Small intestine (tissue), 7 donors: ENCODE measurements around the gene LBP. TPM values are rescaled to one million over a fixed set of nuclear protein-coding genes. Genes with fewer than 3 reads are reported as not detected.

Source experiments
- DNase-seq, 2 donors: peaks; one replicate each; pipeline versions ENCODE4 v3.0.0 to v3.0.0-alpha.2; 2013
- FAIRE-seq: peaks from 2 replicates; lab custom pipeline; 2012; peaks lifted over from hg19 to GRCh38; lab: Jason Lieb, UNC
- H3K27ac ChIP-seq, 3 donors: one replicate each; pipeline ENCODE4 v1.5.1; 2013; ENCODE audit warnings: low read length in 2 of 3, mild to moderate bottlenecking in 2 of 3, control low read depth in 1 of 3, inconsistent platforms in 1 of 3, low read depth in 1 of 3, moderate library complexity in 1 of 3
- H3K27me3 ChIP-seq, 3 donors: one replicate each; pipeline ENCODE4 v1.6.1; 2013; ENCODE audit warnings: low read length in 3 of 3, inconsistent platforms in 1 of 3; ENCODE audit not compliant: control insufficient read depth in 3 of 3, insufficient read depth in 3 of 3
- H3K36me3 ChIP-seq, 3 donors: one replicate each; pipeline ENCODE4 v1.6.1; 2013; ENCODE audit warnings: low read length in 3 of 3, inconsistent platforms in 1 of 3, low read depth in 1 of 3, mild to moderate bottlenecking in 1 of 3, moderate library complexity in 1 of 3; ENCODE audit not compliant: control insufficient read depth in 3 of 3, insufficient read depth in 2 of 3
- H3K4me1 ChIP-seq, 3 donors: one replicate each; pipeline ENCODE4 v1.6.1; 2013; ENCODE audit warnings: low read length in 2 of 3, inconsistent platforms in 1 of 3, low read depth in 1 of 3, mild to moderate bottlenecking in 1 of 3, moderate library complexity in 1 of 3; ENCODE audit not compliant: control insufficient read depth in 3 of 3, insufficient read depth in 2 of 3
- H3K4me3 ChIP-seq, 3 donors: one replicate each; pipeline ENCODE4 v1.5.1; 2013; ENCODE audit warnings: low read length in 3 of 3, control low read depth in 1 of 3, inconsistent platforms in 1 of 3, low read depth in 1 of 3, mild to moderate bottlenecking in 1 of 3, moderate library complexity in 1 of 3
- H3K9me3 ChIP-seq, 2 donors: one replicate each; pipeline ENCODE4 v1.6.1; 2013; ENCODE audit warnings: low read depth in 1 of 2, low read length in 1 of 2; ENCODE audit not compliant: control insufficient read depth in 2 of 2, insufficient read depth in 1 of 2
- WGBS, 3 donors: extraction: QIAGEN DNeasy Blood & Tissue Kit; methylation state at CpG; one replicate each; pipeline ENCODE4 v1.1.7; 2013; 5-methylcytosine and 5-hydroxymethylcytosine counted together
- polyA plus RNA-seq, 4 donors: library from polyadenylated mRNA; stranded (reverse) in 3 of 4; unstranded in 1 of 4; fragments of 200-250 nt in 3 of 4; fragments of 120-200 nt in 1 of 4; gene quantifications; one replicate each; pipeline versions ENCODE4 v1.2.1 to v1.2.3, GENCODE V29; 2013
- donor health status: healthy with polysubstance abuse.
- donor health status: control.
- donor health status: control.
- donor health status: Bipolar disorder and iron deficiency.
- donor health status: healthy.

Gene LBP
- polyA plus RNA-seq, 4 donors = 0.49 TPM; not detected in 3

DNA sequence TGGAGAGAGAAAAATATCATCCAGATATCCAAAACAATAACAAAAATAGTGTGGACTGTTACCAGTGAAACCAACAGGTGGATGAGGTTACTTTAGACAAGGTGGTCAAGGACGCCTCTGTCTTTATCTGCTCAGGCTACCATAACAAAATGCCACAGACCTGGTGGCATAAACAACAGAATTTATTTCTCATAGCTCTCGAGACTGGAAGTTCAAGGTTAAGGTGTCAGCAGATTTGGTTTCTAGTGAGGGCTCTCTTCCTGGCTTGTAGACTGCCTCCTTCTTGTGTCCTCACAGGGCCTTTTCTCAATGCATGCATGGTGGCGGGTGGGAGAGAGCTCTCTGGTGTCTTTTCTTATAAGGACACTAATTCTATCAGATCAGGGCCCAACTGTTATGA, 21.1 kb upstream of the LBP start:
- H3K9me3 ChIP-seq = peaks cover 0 to 5% of the 10 kb centered on the region in 2 donors
- no peak overlapping the region for H3K4me3 ChIP-seq
- no peaks in the 10 kb centered on the region for H3K4me1 ChIP-seq
- FAIRE-seq = no peak
- WGBS, 3 donors = 58 to 69% (median 66%) methylated on average over 3 of the region's 3 CpGs
- H3K27me3 ChIP-seq = no peaks in the 10 kb centered on the region
- no peak for DNase-seq
- no peaks in the 10 kb centered on the region for H3K36me3 ChIP-seq
- H3K27ac ChIP-seq = no peak overlapping the region

DNA sequence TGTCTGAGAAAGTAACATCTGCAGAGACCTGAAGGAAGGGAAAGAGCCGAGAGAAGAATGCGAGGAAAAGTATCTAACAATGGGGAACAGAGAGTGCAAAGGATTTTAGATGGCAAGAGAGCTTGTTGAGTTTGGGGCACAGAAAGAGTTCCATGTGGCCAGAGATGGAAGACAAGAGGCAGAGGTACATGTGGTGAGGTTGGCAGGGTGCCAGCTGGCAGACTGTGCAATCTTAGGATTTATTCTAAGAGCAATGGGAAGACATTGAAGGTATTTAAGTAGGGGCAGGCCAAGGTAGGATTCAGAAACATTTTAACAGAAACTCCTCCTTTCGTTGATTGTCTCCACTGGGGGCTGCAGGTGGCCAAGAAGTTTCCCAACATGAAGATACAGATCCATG, 20.4 kb upstream of the LBP start:
- 83 to 95% (median 86%) methylated on average over 3 of the region's 3 CpGs for WGBS, 3 donors
- no peaks in the 10 kb centered on the region for H3K36me3 ChIP-seq
- no peak for DNase-seq
- H3K4me3 ChIP-seq = no peak overlapping the region
- H3K27me3 ChIP-seq = peaks cover 0 to 4% (median 0%) of the 10 kb centered on the region in 3 donors
- peaks cover 0 to 5% of the 10 kb centered on the region in 2 donors for H3K9me3 ChIP-seq
- FAIRE-seq = no peak
- H3K4me1 ChIP-seq = no peaks in the 10 kb centered on the region
- H3K27ac ChIP-seq = no peak overlapping the region

DNA sequence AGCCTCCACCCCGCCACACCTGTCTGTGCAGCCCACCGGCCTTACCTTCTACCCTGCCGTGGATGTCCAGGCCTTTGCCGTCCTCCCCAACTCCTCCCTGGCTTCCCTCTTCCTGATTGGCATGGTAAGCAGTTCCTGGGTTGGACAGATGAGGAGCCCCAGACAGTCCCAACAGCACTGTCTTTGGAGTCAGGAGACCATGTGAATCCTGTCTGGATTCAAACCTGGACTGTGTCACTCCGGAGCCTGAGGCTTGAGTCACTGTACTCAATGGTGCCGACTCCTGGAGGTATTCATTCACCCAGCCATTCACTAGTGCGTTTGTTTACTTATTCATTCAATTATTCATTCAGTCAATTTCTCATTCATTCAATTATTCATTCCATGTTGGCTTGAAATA, 20.0 kb upstream of the LBP start:
- H3K4me1 ChIP-seq = no peaks in the 10 kb centered on the region
- FAIRE-seq = no peak
- H3K27ac ChIP-seq = no peak overlapping the region
- H3K9me3 ChIP-seq = peaks cover 0 to 5% of the 10 kb centered on the region in 2 donors
- H3K36me3 ChIP-seq = no peaks in the 10 kb centered on the region
- 90 to 93% (median 92%) methylated on average over 7 of the region's 7 CpGs for WGBS, 3 donors
- H3K4me3 ChIP-seq = no peak overlapping the region
- peaks cover 0 to 4% (median 0%) of the 10 kb centered on the region in 3 donors for H3K27me3 ChIP-seq
- no peak for DNase-seq

DNA sequence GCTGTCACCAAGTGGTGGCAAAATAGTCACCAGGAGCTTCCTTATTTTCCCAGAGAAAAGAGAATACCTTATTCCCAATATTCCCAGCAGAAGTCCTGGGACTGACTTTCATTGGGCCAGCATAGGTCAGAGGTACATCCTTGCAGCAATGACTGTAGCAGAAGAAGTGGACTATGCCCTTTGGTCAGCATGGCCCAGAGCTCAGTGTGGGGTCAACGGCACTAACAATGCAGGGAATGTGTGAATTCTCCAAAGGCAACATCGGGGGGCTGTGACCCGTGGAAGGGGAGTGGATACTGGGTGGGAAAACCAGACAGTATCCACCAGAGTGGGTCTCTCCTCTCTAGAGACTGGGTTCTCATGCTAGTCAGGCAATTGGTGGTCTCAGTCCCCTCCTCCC, 15.6 kb upstream of the LBP start:
- 24 to 51% (median 43%) methylated on average over 3 of the region's 3 CpGs for whole genome bisulfite sequencing, 3 donors
- H3K4me3 ChIP-seq = no peak overlapping the region
- H3K36me3 ChIP-seq = no peaks in the 10 kb centered on the region
- peaks cover 0 to 4% (median 0%) of the 10 kb centered on the region in 3 donors for H3K27me3 ChIP-seq
- H3K4me1 ChIP-seq = no peaks in the 10 kb centered on the region
- peak in 1 of 2 donors; percentile 43 for DNase-seq
- no peak for FAIRE-seq
- H3K9me3 ChIP-seq = peaks cover 0 to 5% of the 10 kb centered on the region in 2 donors
- no peak overlapping the region for H3K27ac ChIP-seq

DNA sequence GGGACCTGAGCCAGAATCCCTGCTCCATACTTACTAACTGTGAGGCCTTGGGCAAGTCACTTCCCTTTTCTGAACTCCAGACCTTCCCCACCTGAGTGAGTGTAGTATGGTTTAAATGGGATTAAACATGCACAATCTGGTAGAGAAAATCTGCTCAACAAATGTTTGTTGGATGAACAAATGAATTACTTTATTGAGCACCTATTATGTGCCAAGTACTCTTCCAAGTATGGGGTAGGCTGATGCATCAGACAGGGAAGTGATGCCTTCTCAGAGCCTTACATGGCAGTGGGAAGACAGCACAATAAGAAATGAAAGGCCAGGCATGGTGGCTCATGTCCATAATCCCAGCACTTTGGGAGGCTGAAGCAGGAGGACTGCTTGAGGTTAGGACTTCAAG, 15.0 kb upstream of the LBP start:
- H3K4me1 ChIP-seq = no peaks in the 10 kb centered on the region
- peaks cover 0 to 7% (median 0%) of the 10 kb centered on the region in 3 donors for H3K27me3 ChIP-seq
- no peak for FAIRE-seq

DNA sequence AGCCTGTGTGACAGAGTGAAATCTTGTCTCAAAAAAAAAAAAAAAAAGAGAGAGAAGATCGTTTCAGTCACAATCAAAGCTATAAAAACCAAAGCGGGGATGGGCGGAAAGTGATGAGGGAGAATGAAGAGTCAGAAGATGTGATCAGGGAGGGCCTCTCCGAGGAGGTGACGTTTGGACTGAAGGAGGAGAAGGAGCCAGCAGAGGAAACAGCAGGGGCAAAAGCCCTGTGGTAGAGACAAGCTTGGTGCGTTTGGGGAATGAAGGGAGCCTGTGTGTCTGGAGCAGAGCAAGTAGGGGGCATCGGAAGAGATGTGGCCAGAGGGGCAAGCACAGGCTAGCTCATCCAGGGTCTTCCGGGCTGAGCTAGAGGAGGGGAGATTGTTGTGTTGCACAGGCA, 14.5 kb upstream of the LBP start:
- H3K27me3 ChIP-seq = peaks cover 0 to 7% (median 0%) of the 10 kb centered on the region in 3 donors
- no peak for FAIRE-seq
- H3K4me1 ChIP-seq = no peaks in the 10 kb centered on the region
- H3K4me3 ChIP-seq = no peak overlapping the region
- no peak overlapping the region for H3K27ac ChIP-seq
- H3K9me3 ChIP-seq = no peaks in the 10 kb centered on the region
- 70 to 76% (median 74%) methylated on average over 8 of the region's 8 CpGs for WGBS, 3 donors
- no peaks in the 10 kb centered on the region for H3K36me3 ChIP-seq
- DNase-seq = no peak

More for the DNA sequence above, 15.0 kb upstream of the LBP start:
- Histone ChIP-seq H3K9me3 (no peaks in the 10 kb centered on the region), H3K36me3 (no peaks in the 10 kb centered on the region), H3K27ac (no peak overlapping the region), H3K4me3 (no peak overlapping the region)
- no peak for DNase-seq

DNA sequence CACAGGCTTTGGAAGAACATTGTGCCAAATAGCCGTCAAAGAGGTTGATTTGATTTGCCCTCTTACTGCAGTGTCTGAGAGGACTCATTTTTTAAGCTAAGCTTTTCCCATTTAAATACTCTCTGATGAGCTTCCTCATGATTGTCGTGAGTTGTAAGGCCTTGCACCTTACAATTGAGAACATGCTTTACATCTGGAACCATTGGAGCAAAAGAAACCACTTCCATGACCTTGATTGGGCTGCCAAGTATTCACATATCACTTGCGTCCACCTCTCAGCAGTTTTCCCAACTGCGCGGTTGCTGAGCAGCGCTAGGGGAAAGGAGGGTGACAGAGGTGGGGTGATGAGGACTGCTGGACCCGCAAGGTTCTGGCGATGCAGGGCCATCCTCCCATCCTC, 12.3 kb upstream of the LBP start:
- no peak for FAIRE-seq
- no peak overlapping the region for H3K27ac ChIP-seq
- H3K9me3 ChIP-seq = peaks cover 0 to 7% of the 10 kb centered on the region in 2 donors
- no peak overlapping the region for H3K4me3 ChIP-seq
- 77 to 90% (median 82%) methylated on average over 8 of the region's 8 CpGs for WGBS, 3 donors
- no peaks in the 10 kb centered on the region for H3K36me3 ChIP-seq
- no peak for DNase-seq
- H3K27me3 ChIP-seq = peaks cover 0 to 12% (median 0%) of the 10 kb centered on the region in 3 donors
- H3K4me1 ChIP-seq = no peaks in the 10 kb centered on the region

DNA sequence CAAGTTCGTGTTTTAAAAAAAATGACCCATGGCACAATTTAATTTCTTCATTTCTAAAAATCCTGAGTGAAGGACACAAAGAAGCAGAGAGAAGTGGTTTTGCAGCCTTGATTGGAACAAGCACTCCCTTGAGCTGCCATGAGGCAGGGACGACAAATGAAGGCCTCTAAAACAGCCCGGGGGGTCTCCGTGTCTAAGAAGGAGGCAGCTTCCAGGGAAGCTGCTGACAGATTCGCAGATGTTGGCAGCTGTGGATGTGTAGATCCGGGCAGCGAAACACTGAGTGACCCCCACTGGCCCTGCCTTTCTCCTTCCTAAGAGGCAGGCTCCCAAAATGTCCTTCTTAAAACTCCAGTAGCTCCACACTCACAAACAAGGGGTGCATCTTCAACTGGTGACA, 9.6 kb upstream of the LBP start:
- Histone ChIP-seq H3K4me3 (no peak overlapping the region), H3K27ac (no peak overlapping the region), H3K27me3 (peaks cover 0 to 8% (median 0%) of the 10 kb centered on the region in 3 donors), H3K9me3 (peaks cover 0 to 7% of the 10 kb centered on the region in 2 donors), H3K4me1 (no peaks in the 10 kb centered on the region), H3K36me3 (no peaks in the 10 kb centered on the region)
- DNase-seq (no peak), FAIRE-seq (no peak)
- WGBS, 3 donors = 51 to 80% (median 73%) methylated on average over 7 of the region's 7 CpGs

DNA sequence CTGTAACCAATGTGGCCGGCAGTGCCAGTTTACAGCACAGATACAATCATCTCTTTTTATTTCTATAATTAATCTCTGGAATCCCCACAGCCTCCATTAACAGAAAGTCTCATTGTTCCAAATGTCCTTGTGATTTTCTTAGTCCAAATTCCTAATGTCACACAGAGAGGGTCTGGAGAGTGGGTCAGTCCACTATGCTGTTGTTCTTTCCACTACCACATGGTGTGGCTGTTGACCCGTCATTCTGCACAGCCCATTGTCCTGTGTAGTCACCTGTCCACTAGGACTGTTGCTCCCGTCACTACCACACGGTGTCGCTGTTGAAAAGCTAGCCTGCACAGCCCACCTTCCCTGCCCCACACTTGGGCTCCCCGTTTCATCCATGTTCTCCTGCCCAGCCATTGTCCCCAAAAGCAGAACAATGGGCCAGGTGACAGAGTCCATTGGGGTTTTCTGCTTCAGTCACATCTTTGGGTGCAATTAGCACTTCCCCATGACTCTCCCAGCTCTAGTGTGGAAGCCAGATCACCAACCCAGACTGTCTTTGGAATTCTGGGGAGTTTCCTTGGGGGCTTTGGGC, 8.6 kb upstream of the LBP start:
- 28 to 44% (median 35%) methylated on average over 6 of the region's 6 CpGs for WGBS, 3 donors
- DNase-seq (peak; percentile 51 to 57), FAIRE-seq (no peak)
- Histone ChIP-seq H3K4me1 (no peaks in the 10 kb centered on the region), H3K27ac (no peak overlapping the region), H3K27me3 (peaks cover 0 to 8% (median 0%) of the 10 kb centered on the region in 3 donors), H3K9me3 (peaks cover 0 to 7% of the 10 kb centered on the region in 2 donors), H3K36me3 (no peaks in the 10 kb centered on the region), H3K4me3 (no peak overlapping the region)
